Superior temporal gyrus (tissue), 1 donor: Measurements from ENCODE around the gene PRRT4.

Experiments
- DNase-seq: peaks from one replicate; pipeline ENCODE4 v3.0.0-alpha.2; 2016; ENCODE audit errors: extremely low spot score

The PRRT4 gene

DNA sequence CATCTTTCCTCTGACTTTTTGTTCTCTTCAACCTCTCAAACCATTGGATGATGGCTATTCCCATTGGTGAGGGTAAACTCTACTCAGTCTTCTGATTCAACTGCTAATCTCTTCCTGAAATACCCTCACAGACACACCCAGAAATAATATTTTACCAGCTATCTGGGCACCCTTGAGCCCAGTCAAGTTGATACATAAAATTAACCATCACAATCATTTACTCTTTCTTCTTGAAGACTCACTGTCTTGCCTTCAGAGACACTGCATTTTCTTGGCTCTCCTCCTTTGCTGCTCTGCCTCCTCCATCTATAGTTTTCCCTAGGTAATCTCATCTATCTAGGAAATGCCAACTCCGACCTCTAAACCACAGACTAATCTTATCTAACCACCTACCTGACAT lies 12.6 kb upstream of the PRRT4 start:
- no peak for DNase-seq

- DNase-seq = no peak
Measured at GRCh38 chr7:128373606-128374005, 12.1 kb upstream of the PRRT4 start.

DNA sequence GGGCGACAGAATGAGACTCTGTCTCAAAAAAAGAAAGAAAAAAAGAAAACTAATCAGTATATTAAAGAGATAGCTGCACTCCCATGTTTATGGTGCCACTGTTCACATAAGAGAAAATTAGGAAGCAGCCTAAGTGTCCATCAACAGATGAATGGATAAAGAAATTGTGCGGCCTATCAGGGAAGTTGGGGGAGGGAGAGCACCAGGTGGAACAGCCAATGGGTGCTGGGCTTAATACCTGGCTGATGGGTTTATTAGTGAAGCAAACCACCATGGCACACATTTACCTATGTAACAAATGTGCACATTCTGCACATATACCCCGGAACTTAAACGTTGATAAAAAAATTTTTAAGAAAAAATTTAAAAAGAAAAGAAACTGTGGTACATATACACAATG lies 9.0 kb upstream of the PRRT4 start:
- no peak for DNase-seq

DNA sequence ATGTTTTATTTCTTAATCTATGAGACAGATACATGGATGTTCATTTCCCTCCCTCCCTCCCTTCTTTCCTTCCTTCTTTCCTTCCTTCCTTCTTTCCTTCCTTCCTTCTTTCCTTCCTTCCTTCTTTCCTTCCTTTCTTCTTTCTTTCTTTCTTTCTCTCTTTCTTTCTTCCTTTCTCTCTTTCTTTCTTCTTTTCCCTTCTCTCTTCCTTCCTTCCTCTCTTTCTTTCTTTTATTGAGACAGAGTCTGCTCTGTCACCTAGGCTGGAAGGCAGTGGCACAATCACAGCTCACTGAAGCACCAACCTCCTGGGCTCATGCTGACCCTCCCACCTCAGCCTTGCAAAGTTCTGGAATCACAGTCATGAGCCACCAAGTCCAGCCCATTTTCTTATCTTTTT lies 5.5 kb upstream of the PRRT4 start:
- no peak for DNase-seq

DNA sequence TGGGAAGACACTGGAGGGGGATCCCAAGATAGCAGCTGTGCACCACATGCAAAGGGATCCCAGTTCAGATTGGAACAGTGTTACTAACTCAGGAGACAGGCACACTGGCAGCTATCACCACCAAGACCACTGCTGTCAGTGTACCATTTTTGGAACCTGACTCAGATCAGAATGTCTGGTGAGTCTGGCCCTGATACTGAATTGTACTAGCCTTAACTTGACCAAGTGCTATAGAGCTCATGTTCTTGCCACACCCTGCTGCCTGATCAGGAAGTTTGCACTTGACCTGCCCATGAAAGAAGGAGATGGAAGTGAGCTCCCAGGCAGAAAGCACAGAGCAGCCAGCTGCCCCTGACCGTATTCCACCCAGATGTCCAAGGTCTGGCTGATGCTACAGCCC lies 4.8 kb upstream of the PRRT4 start:
- DNase-seq = no peak

GRCh38 chr7:128365432-128365831 lies 3.9 kb upstream of the PRRT4 start:
- DNase-seq = no peak

DNA sequence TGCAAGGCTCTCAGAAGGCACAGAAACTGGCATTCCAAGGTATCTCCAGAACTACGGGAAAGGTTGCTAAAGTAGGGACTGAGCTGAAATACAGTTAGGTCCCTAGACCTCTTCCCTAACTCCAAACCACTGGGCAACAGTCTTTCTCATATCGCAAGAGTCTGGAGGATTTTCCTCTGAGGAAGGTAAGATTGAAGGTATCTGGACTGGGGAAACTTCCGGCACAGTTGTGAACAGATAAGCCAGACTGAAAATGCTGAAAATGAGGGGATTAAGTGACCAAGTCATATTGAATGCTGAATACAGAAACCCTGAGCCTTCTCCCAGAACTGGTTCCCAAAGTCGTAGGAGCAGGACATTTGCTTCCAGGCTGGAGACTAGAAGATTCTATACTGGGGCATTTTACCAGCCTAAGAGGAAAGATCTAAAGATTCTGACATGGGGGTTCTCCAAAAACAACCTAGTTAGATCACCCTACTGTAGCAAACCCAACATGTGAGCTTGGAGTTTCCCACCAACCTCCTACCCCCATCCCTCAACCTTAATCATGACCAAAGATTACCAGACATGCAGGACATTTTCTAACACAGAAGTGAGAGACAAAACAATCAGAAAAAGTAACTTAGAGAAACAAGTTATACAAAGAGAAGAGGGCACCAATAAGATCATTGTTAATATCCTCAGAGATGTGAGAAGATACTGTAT lies 2.8 kb upstream of the PRRT4 start:
- DNase-seq = no peak

- DNase-seq = no peak
Measured at GRCh38 chr7:128363261-128363721, 1.8 kb upstream of the PRRT4 start.

- no peak for DNase-seq
Measured at GRCh38 chr7:128362670-128363069, 1.2 kb upstream of the PRRT4 start.

- DNase-seq = no peak
Measured at GRCh38 chr7:128360359-128360678, 1.2 kb downstream of the PRRT4 start.

GRCh38 chr7:128359939-128360338 lies 1.6 kb downstream of the PRRT4 start:
- DNase-seq = no peak

GRCh38 chr7:128359336-128359735 lies 2.2 kb downstream of the PRRT4 start:
- DNase-seq = no peak

GRCh38 chr7:128358233-128358632 lies 3.3 kb downstream of the PRRT4 start:
- DNase-seq = no peak

DNA sequence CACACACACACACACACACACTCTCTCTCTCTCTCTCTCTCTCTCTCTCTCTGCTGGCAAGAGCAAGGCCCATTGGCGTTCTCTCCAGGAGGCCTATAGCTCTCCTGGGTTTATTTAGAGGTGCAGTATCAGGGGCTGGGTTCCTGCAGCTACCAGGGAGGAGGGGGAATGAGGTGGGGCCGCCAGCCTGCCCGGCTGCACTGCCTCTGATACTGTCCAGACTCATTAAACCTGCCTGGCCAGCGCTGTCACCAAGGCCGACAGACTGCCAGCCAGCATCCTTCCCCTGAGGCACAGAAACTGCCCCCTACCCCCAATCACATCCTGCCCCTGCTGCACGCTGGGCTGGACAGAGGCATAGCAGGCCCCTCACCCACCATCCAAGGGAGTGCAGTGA lies 4.3 kb downstream of the PRRT4 start:
- DNase-seq = no peak

- DNase-seq = no peak
Measured at GRCh38 chr7:128356546-128357216, 4.8 kb downstream of the PRRT4 start.

- DNase-seq = no peak
Measured at GRCh38 chr7:128353610-128354009, 7.9 kb downstream of the PRRT4 start.

DNA sequence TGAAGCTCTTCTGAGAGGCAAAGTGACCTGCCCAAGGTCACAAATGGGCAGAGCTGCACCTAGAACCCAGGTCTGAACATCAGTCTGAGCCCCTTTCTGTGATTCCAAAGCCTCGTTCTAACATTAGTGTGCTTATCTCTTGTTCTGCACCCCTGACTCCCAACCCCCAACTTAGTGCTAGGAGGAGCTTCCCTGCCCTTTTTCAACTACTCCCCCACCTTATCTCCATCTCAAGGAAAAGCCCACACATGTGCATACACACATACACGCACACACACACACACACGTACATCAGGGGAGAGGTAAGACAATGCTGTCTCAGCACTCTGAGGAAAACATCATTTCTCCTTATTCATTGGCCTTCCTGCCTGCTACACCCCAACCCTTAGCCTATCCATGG lies 8.3 kb downstream of the PRRT4 start:
- DNase-seq = no peak

GRCh38 chr7:128352636-128353035 lies 8.9 kb downstream of the PRRT4 start:
- no peak for DNase-seq

DNA sequence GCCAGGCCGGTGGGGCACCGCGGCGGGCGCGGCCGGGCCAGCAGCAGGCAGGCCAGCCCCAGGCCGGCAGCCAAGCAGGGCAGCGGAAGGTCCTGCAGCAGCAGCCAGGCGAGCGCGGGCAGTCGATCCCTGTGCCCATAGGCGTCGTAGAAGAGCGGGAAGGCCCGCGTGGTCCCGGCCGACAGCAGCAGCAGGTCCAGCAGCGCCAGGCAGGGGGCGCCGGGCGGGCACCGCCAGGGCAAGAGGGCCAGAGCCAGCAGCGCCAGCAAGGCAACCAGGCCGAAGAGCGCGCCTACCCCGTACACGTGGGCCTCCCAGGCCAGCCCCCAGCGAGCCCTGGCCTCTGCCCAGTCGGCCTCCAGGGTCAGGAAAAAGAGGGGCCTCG lies 9.3 kb downstream of the PRRT4 start:
- DNase-seq = no peak

GRCh38 chr7:128351296-128352152 lies 10.0 kb downstream of the PRRT4 start:
- DNase-seq = no peak

GRCh38 chr7:128350708-128351295 lies 10.7 kb downstream of the PRRT4 start:
- DNase-seq = no peak

DNA sequence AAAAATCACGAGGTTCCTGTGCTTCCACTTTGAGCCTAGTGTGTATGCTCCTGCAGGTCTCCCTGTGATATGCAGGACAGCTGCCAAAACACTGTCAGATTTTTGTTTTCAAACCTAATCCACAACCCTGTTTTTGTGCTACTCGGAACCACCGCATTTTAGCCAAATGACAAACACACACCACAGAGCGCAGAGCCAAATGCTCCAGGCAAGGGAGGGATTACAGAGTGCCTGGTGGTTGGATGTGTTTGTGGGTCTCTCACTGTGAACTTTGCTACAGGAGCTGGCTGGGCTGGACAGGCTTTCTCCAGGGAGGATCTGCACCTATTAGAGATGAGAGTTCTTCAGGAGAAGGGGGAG lies 12.0 kb downstream of the PRRT4 start:
- no peak for DNase-seq
